IMR-90 (cell line): ENCODE measurements around the gene PITHD1. TPM values are rescaled to one million over a fixed set of nuclear protein-coding genes. Genes with fewer than 3 reads are reported as not detected.

Experiments used
- ATAC-seq: fragments of 200-7000 bp; cut with Tn5 transposase; 2 replicates; pipeline ENCODE4 v1.9.1; 2020; ENCODE audit warnings: low read depth, mild to moderate bottlenecking, moderate library complexity
- BruUV-seq: library from RNA; stranded (reverse); fragments of 400-500 nt; replicated peaks from 2 replicates; lab custom pipeline; 2021; lab: Mats Ljungman, UMichigan
- CTCF ChIA-PET: fragments of 300-600 bp; formaldehyde crosslinking; extraction: SDS; loops from one replicate; lab custom pipeline; 2021; ENCODE audit warnings: antibody characterized with exemption; lab: Yijun Ruan, JAX
- POLR2A ChIA-PET: fragments of 300-600 bp; sonication (Branson Sonifier 250); formaldehyde crosslinking; loops from one replicate; lab custom pipeline; 2022; ENCODE audit warnings: antibody characterized with exemption; ENCODE audit not compliant: unreplicated experiment; lab: Charles Lee
- DNase-seq: peaks from one replicate; pipeline ENCODE4 v3.0.0; 2013
- H2AFZ ChIP-seq: replicated peaks from 2 replicates; pipeline ENCODE3; 2013; ENCODE audit warnings: low read length, mild to moderate bottlenecking; ENCODE audit not compliant: poor library complexity
- H2AK5ac ChIP-seq: 2 replicates; pipeline ENCODE4 v1.6.1; 2013; ENCODE audit warnings: low read depth, low read length, inconsistent platforms
- H2AK9ac ChIP-seq: replicated peaks from 2 replicates; pipeline ENCODE3; 2013; ENCODE audit warnings: mild to moderate bottlenecking, low read depth, low read length, moderate library complexity; ENCODE audit not compliant: poor library complexity
- H2BK120ac ChIP-seq: 2 replicates; pipeline ENCODE4 v1.6.1; 2013; ENCODE audit warnings: low read depth, low read length, inconsistent platforms
- H2BK15ac ChIP-seq: 3 replicates; pipeline ENCODE4 v1.6.1; 2013; ENCODE audit warnings: low read depth, low read length, inconsistent platforms
- H2BK20ac ChIP-seq: 2 replicates; pipeline ENCODE4 v1.6.1; 2013; ENCODE audit warnings: low read depth, mild to moderate bottlenecking, inconsistent platforms, low read length, moderate library complexity
- H2BK5ac ChIP-seq: 2 replicates; pipeline ENCODE4 v1.6.1; 2013; ENCODE audit warnings: mild to moderate bottlenecking, low read depth, low read length, inconsistent platforms; ENCODE audit not compliant: poor library complexity, severe bottlenecking
- H3K14ac ChIP-seq: replicated peaks from 2 replicates; pipeline ENCODE4 v1.6.1; 2013; ENCODE audit warnings: low read depth, low read length, inconsistent platforms
- H3K18ac ChIP-seq: 2 replicates; pipeline ENCODE4 v1.6.1; 2013; ENCODE audit warnings: low read depth, low read length, control low read depth
- H3K23ac ChIP-seq: 2 replicates; pipeline ENCODE4 v1.6.1; 2013; ENCODE audit warnings: low read depth, low read length, inconsistent platforms
- H3K27ac ChIP-seq: 2 replicates; pipeline ENCODE4 v1.5.1; 2013; ENCODE audit warnings: mild to moderate bottlenecking, control low read depth, low read length; ENCODE audit not compliant: insufficient read depth
- H3K27me3 ChIP-seq: 2 replicates; pipeline ENCODE4 v1.6.1; 2013; ENCODE audit warnings: low read length; ENCODE audit not compliant: control insufficient read depth, insufficient read depth
- H3K36me3 ChIP-seq: 2 replicates; pipeline ENCODE4 v1.6.1; 2013; ENCODE audit warnings: low read length, mixed read lengths; ENCODE audit not compliant: control insufficient read depth, insufficient read depth
- H3K4ac ChIP-seq: 2 replicates; pipeline ENCODE4 v1.6.1; 2013; ENCODE audit warnings: low read depth, low read length, inconsistent platforms
- H3K4me1 ChIP-seq: 2 replicates; pipeline ENCODE4 v1.6.1; 2013; ENCODE audit warnings: low read length, mixed read lengths; ENCODE audit not compliant: control insufficient read depth, insufficient read depth
- H3K4me2 ChIP-seq: 2 replicates; pipeline ENCODE4 v1.6.1; 2013; ENCODE audit warnings: low read depth, mild to moderate bottlenecking, control low read depth, low read length, moderate library complexity
- H3K4me3 ChIP-seq: 2 replicates; pipeline ENCODE4 v1.5.1; 2013; ENCODE audit warnings: low read depth, mild to moderate bottlenecking, control low read depth, low read length, moderate library complexity; ENCODE audit not compliant: insufficient read depth
- H3K56ac ChIP-seq: 2 replicates; pipeline ENCODE4 v1.6.1; 2013; ENCODE audit warnings: low read length, inconsistent platforms; ENCODE audit not compliant: insufficient read depth; ENCODE audit errors: extremely low read depth
- H3K79me1 ChIP-seq, 2 experiments: 2 replicates each; pipeline ENCODE4 v1.6.1; 2013; ENCODE audit warnings: low read length in 2 of 2, inconsistent platforms in 1 of 2, low read depth in 1 of 2
- H3K9ac ChIP-seq: 2 replicates; pipeline ENCODE4 v1.6.1; 2013; ENCODE audit warnings: low read depth, low read length, control low read depth
- H3K9me1 ChIP-seq: 2 replicates; pipeline ENCODE4 v1.6.1; 2013; ENCODE audit warnings: low read length, inconsistent platforms; ENCODE audit not compliant: insufficient read depth
- H3K9me3 ChIP-seq: 2 replicates; pipeline ENCODE4 v1.6.1; 2013; ENCODE audit warnings: low read length; ENCODE audit not compliant: control insufficient read depth, insufficient read depth
- H4K20me1 ChIP-seq: 2 replicates; pipeline ENCODE4 v1.6.1; 2013; ENCODE audit warnings: low read length, inconsistent platforms; ENCODE audit not compliant: insufficient read depth
- H4K5ac ChIP-seq: 2 replicates; pipeline ENCODE4 v1.6.1; 2013; ENCODE audit warnings: mild to moderate bottlenecking, low read depth, low read length, control low read depth
- H4K8ac ChIP-seq, 2 experiments: 2 replicates each; pipeline ENCODE4 v1.6.1; 2013; ENCODE audit warnings: low read depth in 2 of 2, low read length in 2 of 2, control low read depth in 1 of 2, inconsistent platforms in 1 of 2
- H4K91ac ChIP-seq: 2 replicates; pipeline ENCODE4 v1.6.1; 2013; ENCODE audit warnings: low read depth, low read length, inconsistent platforms; ENCODE audit not compliant: insufficient read depth
- CEBPB ChIP-seq: IDR thresholded peaks from 2 replicates; pipeline ENCODE4 v1.6.1; 2012; ENCODE audit warnings: low read depth, low read length, improper control_type of control experiment
- MAZ ChIP-seq: IDR thresholded peaks from 2 replicates; pipeline ENCODE4 v1.6.1; 2012; ENCODE audit warnings: low read depth, mild to moderate bottlenecking, low read length, improper control_type of control experiment, moderate library complexity, borderline replicate concordance
- SMC3 ChIP-seq: fragments of 150-350 bp; IDR thresholded peaks from 2 replicates; pipeline ENCODE4 v1.6.1; 2016; ENCODE audit warnings: low read depth, mild to moderate bottlenecking, antibody characterized with exemption, low read length, moderate library complexity
- WGBS, 2 experiments: methylation state at CpG; one replicate each; pipeline versions ENCODE4 v1.1.5 to v1.1.7; 2013; ENCODE audit warnings: missing lambda C conversion rate in 2 of 2; ENCODE audit not compliant: insufficient read length in 1 of 2; ENCODE audit errors: extremely low coverage in 2 of 2; 5-methylcytosine and 5-hydroxymethylcytosine counted together
- dilution Hi-C: fragments of 300-500 bp; cut with HindIII; formaldehyde crosslinking; loops from one replicate; pipeline ENCODE4 v1.14.3; 2018; ENCODE audit warnings: low sequenced_read_pairs; ENCODE audit not compliant: unreplicated experiment
- in situ Hi-C: fragments of 300-500 bp; cut with MboI; formaldehyde crosslinking; loops from 3 replicates; pipeline ENCODE4 v1.14.3; 2019; ENCODE audit warnings: low sequenced_read_pairs, inconsistent platforms, mixed read lengths
- intact Hi-C: fragments of 100-400 bp; cut with micrococcal nuclease; formaldehyde crosslinking; loops from 2 replicates; pipeline ENCODE4 v1.10.0; 2022
- polyA plus RNA-seq, 3 experiments: library from polyadenylated mRNA; depleted of rRNA; stranded (reverse); fragments of >200 nt; gene quantifications; 2 replicates each; pipeline ENCODE4 v1.2.3, GENCODE V29; 2012; ENCODE audit warnings: low replicate concordance in 1 of 3
- total RNA-seq: library from RNA; depleted of rRNA; stranded (reverse); fragments of >200 nt; gene quantifications from 2 replicates; pipeline ENCODE4 v1.2.3, GENCODE V29; 2012

Gene PITHD1
- total and polyA plus RNA-seq, 2 of the 4 experiments (the other 2 are of a cell fraction), result 23.8 to 32.0 TPM

GRCh38 chr1:23816361-23816760, 38.1 kb downstream of the PITHD1 start:
- Histone ChIP-seq H2AFZ (no peak overlapping the region), H4K91ac (no peak overlapping the region), H3K4me3 (no peak overlapping the region), H4K5ac (no peak overlapping the region), H3K23ac (no peak overlapping the region), H3K36me3 (peaks cover 42% of the 10 kb centered on the region), H2AK5ac (no peak overlapping the region), H3K14ac (no peak overlapping the region), H2AK9ac (no peak overlapping the region), H3K79me1 (no peaks in the 10 kb centered on the region), H3K56ac (no peak overlapping the region), H3K9ac (no peak overlapping the region), H2BK20ac (no peak overlapping the region), H3K9me1 (no peaks in the 10 kb centered on the region), H3K18ac (no peak overlapping the region), H2BK5ac (no peak overlapping the region), H4K8ac (no peak overlapping the region), H3K27me3 (no peaks in the 10 kb centered on the region), H3K4me1 (no peaks in the 10 kb centered on the region), H3K4me2 (no peak overlapping the region), H3K4ac (no peak overlapping the region), H2BK15ac (no peak overlapping the region), H4K20me1 (no peaks in the 10 kb centered on the region), H3K9me3 (no peaks in the 10 kb centered on the region), H3K27ac (no peak overlapping the region), H2BK120ac (no peak overlapping the region)
- CTCF ChIA-PET, result interaction anchor here (1.5 kb wide), 1 partner anchor 44 kb away, joined by 5 read pairs; no protein-coding TSS in a partner anchor
- DNase-seq, result no peak
- in situ Hi-C loops, result no loop called here
- WGBS, 2 experiments, result no CpG with 5 or more reads among the region's 3 CpGs
- no peak for TF ChIP-seq MAZ
- no peak for TF ChIP-seq CEBPB
- no peak for TF ChIP-seq SMC3
- POLR2A ChIA-PET, result no interaction called here
- no peak for ATAC-seq
- no TSS peak for BruUV-seq
- intact Hi-C loops, result no loop called here
- dilution Hi-C loops, result no loop called here
